ENCODE data around the gene CFAP65. TPM values are rescaled to one million over a fixed set of nuclear protein-coding genes. Genes with fewer than 3 reads are reported as not detected.

Gene CFAP65
- total and polyA plus RNA-seq, 2 of the 4 experiments (the other 2 are of a cell fraction) = not detected

DNA sequence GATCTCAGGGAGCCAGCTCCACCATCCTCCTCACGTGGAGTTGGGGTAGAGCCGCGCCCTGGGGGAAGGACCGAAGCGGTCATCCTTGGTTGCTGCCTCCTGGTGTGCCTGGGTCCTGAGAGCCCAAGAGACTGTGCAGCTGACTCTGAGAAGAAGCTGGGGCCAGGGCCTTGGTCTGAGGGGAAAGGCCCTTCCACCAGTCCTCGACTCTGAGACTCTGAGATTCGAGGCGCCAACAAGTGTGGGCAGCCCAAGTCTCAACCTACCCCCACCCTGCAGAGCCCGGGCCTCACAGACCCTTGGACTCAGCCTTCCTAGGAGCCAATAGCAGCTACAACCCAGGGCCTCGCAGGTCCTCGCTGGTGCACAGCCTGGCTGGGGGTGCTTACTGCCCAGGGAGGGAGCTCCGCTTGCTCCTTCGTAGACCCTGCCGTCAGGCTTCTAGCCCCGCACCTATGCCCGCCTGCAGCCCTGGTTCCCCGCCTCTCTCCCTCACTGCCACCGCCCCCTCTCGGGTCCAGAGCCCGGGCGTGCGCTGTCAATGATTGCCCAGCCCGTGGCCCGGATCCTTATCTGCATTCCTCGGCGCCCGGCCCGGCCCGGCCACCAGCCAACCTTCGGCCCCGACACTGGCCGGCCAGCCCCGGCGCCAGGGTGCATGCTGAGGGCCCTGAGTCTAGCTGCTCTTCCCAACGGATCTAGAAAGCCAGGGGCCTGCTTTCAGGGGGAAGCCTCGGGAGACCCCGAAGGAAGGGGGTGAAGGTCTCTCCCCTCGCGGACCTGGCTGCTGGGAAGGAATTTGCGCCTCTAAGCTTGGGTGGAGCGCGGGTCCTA, 17.4 kb upstream of the CFAP65 start:
- WGBS, 2 experiments (ENCODE audit: extremely low coverage in 2 of 2, insufficient read length in 1 of 2) = 7% methylated on average over 12 of the region's 42 CpGs; no CpG with 5 or more reads in 1 of the 2 experiments
- POLR2A ChIA-PET (ENCODE audit: unreplicated experiment) = no interaction called here
- ATAC-seq (ENCODE audit: low read depth) (peak; percentile 24), DNase-seq (no peak)
- Histone ChIP-seq H4K8ac (ENCODE audit: low read depth in 2 of 2, low read length in 2 of 2) (no peak overlapping the region), H2BK5ac (ENCODE audit: low read depth, low read length, poor library complexity, severe bottlenecking) (no peak overlapping the region), H2AFZ (replicated peaks; ENCODE audit: low read length, poor library complexity) (peak overlapping the region; percentile 67), H3K27ac (ENCODE audit: insufficient read depth, low read length) (no peak overlapping the region), H2BK20ac (ENCODE audit: low read depth, low read length) (no peak overlapping the region), H3K23ac (ENCODE audit: low read depth, low read length) (no peak overlapping the region), H3K4me1 (ENCODE audit: control insufficient read depth, insufficient read depth, low read length) (peaks cover 6% of the 10 kb centered on the region; the same call in 1 of the 2 replicates), H3K36me3 (ENCODE audit: control insufficient read depth, insufficient read depth, low read length) (no peaks in the 10 kb centered on the region), H3K79me1 (ENCODE audit: low read depth in 1 of 2, low read length in 2 of 2) (no peaks in the 10 kb centered on the region), H3K18ac (ENCODE audit: low read depth, low read length) (no peak overlapping the region), H4K91ac (ENCODE audit: insufficient read depth, low read depth, low read length) (no peak overlapping the region), H3K9me3 (ENCODE audit: control insufficient read depth, insufficient read depth, low read length) (no peaks in the 10 kb centered on the region), H3K4me3 (ENCODE audit: insufficient read depth, low read depth, low read length) (no peak overlapping the region), H3K14ac (replicated peaks; ENCODE audit: low read depth, low read length) (no peak overlapping the region), H3K27me3 (ENCODE audit: control insufficient read depth, insufficient read depth, low read length) (peaks cover 95% of the 10 kb centered on the region), H3K9ac (ENCODE audit: low read depth, low read length) (no peak overlapping the region), H2BK15ac (ENCODE audit: low read depth, low read length) (no peak overlapping the region), H4K5ac (ENCODE audit: low read depth, low read length) (no peak overlapping the region), H3K56ac (ENCODE audit: extremely low read depth, insufficient read depth, low read length) (no peak overlapping the region), H3K4me2 (ENCODE audit: low read depth, low read length) (no peak overlapping the region; the same call in 1 of the 2 replicates), H3K9me1 (ENCODE audit: insufficient read depth, low read length) (no peaks in the 10 kb centered on the region), H2AK9ac (replicated peaks; ENCODE audit: low read depth, low read length, poor library complexity) (peak overlapping the region; percentile 24), H2AK5ac (ENCODE audit: low read depth, low read length) (no peak overlapping the region), H3K4ac (ENCODE audit: low read depth, low read length) (no peak overlapping the region), H2BK120ac (ENCODE audit: low read depth, low read length) (no peak overlapping the region), H4K20me1 (ENCODE audit: insufficient read depth, low read length) (no peaks in the 10 kb centered on the region)
- intact Hi-C loops (cut with micrococcal nuclease) = loop anchor here (1.0 to 5.0 kb wide), 3 partner anchors 61 to 239 kb away; no protein-coding TSS in a partner anchor
- TF ChIP-seq MAZ (IDR thresholded peaks at IDR 0.05; ENCODE audit: borderline replicate concordance, low read depth, low read length) (no peak), MXI1 (IDR thresholded peaks at IDR 0.05; ENCODE audit: borderline replicate concordance, low read depth, low read length) (no peak), CHD1 (IDR thresholded peaks at IDR 0.05; ENCODE audit: low read depth, low read length) (no peak), MAFK (IDR thresholded peaks at IDR 0.05; ENCODE audit: low read depth, low read length) (no peak), NFE2L2 (IDR thresholded peaks at IDR 0.05; ENCODE audit: low read depth, low read length) (no peak), BHLHE40 (IDR thresholded peaks at IDR 0.05; ENCODE audit: low read depth, low read length) (no peak), RCOR1 (IDR thresholded peaks at IDR 0.05; ENCODE audit: insufficient replicate concordance, low read length) (no peak), POLR2A (IDR thresholded peaks at IDR 0.05; ENCODE audit: low read depth, low read length) (no peak), SMC3 (IDR thresholded peaks at IDR 0.05; ENCODE audit: low read depth, low read length) (no peak)
- TF ChIP-seq, protein P1, sequence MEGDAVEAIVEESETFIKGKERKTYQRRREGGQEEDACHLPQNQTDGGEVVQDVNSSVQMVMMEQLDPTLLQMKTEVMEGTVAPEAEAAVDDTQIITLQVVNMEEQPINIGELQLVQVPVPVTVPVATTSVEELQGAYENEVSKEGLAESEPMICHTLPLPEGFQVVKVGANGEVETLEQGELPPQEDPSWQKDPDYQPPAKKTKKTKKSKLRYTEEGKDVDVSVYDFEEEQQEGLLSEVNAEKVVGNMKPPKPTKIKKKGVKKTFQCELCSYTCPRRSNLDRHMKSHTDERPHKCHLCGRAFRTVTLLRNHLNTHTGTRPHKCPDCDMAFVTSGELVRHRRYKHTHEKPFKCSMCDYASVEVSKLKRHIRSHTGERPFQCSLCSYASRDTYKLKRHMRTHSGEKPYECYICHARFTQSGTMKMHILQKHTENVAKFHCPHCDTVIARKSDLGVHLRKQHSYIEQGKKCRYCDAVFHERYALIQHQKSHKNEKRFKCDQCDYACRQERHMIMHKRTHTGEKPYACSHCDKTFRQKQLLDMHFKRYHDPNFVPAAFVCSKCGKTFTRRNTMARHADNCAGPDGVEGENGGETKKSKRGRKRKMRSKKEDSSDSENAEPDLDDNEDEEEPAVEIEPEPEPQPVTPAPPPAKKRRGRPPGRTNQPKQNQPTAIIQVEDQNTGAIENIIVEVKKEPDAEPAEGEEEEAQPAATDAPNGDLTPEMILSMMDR (conservative IDR thresholded peaks at IDR 0.05; ENCODE audit: low read depth, low read length) = no peak
- dilution Hi-C loops (cut with HindIII; ENCODE audit: low sequenced_read_pairs, unreplicated experiment) = no loop called here
- in situ Hi-C loops (cut with MboI; ENCODE audit: low sequenced_read_pairs) = no loop called here
- BruUV-seq (replicated peaks) = no TSS peak
- CTCF ChIA-PET = interaction anchor here (0.5 to 2.2 kb wide), 17 partner anchors 11 to 100 kb away, joined by 3 to 15 read pairs (median 6); no protein-coding TSS in a partner anchor

All from IMR-90 (cell line).